T-cell (primary cell): ENCODE data around the gene TJP1. TPM values are rescaled to one million over a fixed set of nuclear protein-coding genes. Genes with fewer than 3 reads are reported as not detected.

Experiments
- ATAC-seq, 4 experiments: fragments of 200-7000 bp in 3 of 4; fragments of 150-1000 bp in 1 of 4; cut with Tn5 transposase; replicated peaks in 1 of 4; 1 replicate in 3 of 4; 2 replicates in 1 of 4; pipeline ENCODE4 v1.10.0; 2021; ENCODE audit warnings: moderate library complexity in 3 of 4, mild to moderate bottlenecking in 2 of 4, moderate number of reproducible peaks in 1 of 4
- CTCF ChIA-PET, 2 donors: fragments of 300-600 bp; sonication (Branson Sonifier 250); formaldehyde crosslinking; loops; one replicate each; lab custom pipeline; 2022; ENCODE audit warnings: antibody characterized with exemption in 2 of 2; lab: Charles Lee
- POLR2A ChIA-PET, 2 donors: fragments of 300-600 bp; sonication (Branson Sonifier 250); formaldehyde crosslinking; loops; one replicate each; lab custom pipeline; 2022; ENCODE audit warnings: antibody characterized with exemption in 2 of 2; lab: Charles Lee
- DNase-seq, 35 experiments: peaks; one replicate each; pipeline versions ENCODE4 v3.0.0 to v3.0.0-alpha.2; 2013 to 2023
- H3K27ac ChIP-seq: one replicate; pipeline ENCODE4 v1.5.1; 2013; ENCODE audit warnings: low read length
- H3K27me3 ChIP-seq, 2 experiments: replicated peaks in 1 of 2; 1 replicate in 1 of 2; 2 replicates in 1 of 2; pipeline versions ENCODE4 v1.6.1 to v1.7.0; 2013; ENCODE audit warnings: low read length in 1 of 2, mixed read lengths in 1 of 2; ENCODE audit not compliant: control insufficient read depth in 2 of 2, insufficient read depth in 2 of 2; ENCODE audit errors: extremely low read depth in 1 of 2
- H3K36me3 ChIP-seq, 2 donors: 1 replicate in 1 of 2; 2 replicates in 1 of 2; pipeline versions ENCODE4 v1.6.1 to v1.7.0; 2013; ENCODE audit warnings: low read length in 1 of 2; ENCODE audit not compliant: control insufficient read depth in 2 of 2, insufficient read depth in 1 of 2; ENCODE audit errors: extremely low read depth in 1 of 2
- H3K4me1 ChIP-seq, 2 experiments: 1 replicate in 1 of 2; 2 replicates in 1 of 2; pipeline versions ENCODE4 v1.6.1 to v1.7.0; 2013; ENCODE audit warnings: low read length in 2 of 2, mixed read lengths in 1 of 2; ENCODE audit not compliant: insufficient read depth in 2 of 2, control insufficient read depth in 1 of 2; ENCODE audit errors: extremely low read depth in 1 of 2
- H3K4me3 ChIP-seq, 2 donors: 1 replicate in 1 of 2; 2 replicates in 1 of 2; pipeline versions ENCODE4 v1.5.1 to v1.7.0; 2013; ENCODE audit warnings: mild to moderate bottlenecking in 2 of 2, low read length in 1 of 2, moderate library complexity in 1 of 2; ENCODE audit not compliant: control insufficient read depth in 1 of 2; ENCODE audit errors: extremely low read depth in 1 of 2
- H3K9me3 ChIP-seq: 2 replicates; pipeline ENCODE4 v1.7.0; 2013
- H3K27ac Mint-ChIP-seq, 2 donors: one replicate each; pipeline ENCODE4 v1.8.0; 2020 to 2021; ENCODE audit warnings: mild to moderate bottlenecking in 2 of 2, mixed read lengths in 2 of 2
- H3K27me3 Mint-ChIP-seq, 2 donors: one replicate each; pipeline ENCODE4 v1.8.0; 2021 to 2022; ENCODE audit warnings: mixed read lengths in 2 of 2
- H3K36me3 Mint-ChIP-seq: one replicate; pipeline ENCODE4 v1.8.0; 2021; ENCODE audit warnings: mixed read lengths
- H3K4me1 Mint-ChIP-seq, 3 donors: one replicate each; pipeline ENCODE4 v1.8.0; 2020 to 2022; ENCODE audit warnings: mixed read lengths in 3 of 3, mild to moderate bottlenecking in 1 of 3
- H3K4me3 Mint-ChIP-seq, 3 donors: one replicate each; pipeline ENCODE4 v1.8.0; 2020 to 2022; ENCODE audit warnings: mild to moderate bottlenecking in 3 of 3, mixed read lengths in 3 of 3, moderate library complexity in 3 of 3
- H3K9me3 Mint-ChIP-seq, 3 donors: one replicate each; pipeline ENCODE4 v1.8.0; 2020 to 2022; ENCODE audit warnings: mixed read lengths in 3 of 3
- WGBS: methylation state at CpG from one replicate; pipeline ENCODE4 v1.1.5; 2013; ENCODE audit warnings: missing lambda C conversion rate; ENCODE audit not compliant: insufficient coverage; 5-methylcytosine and 5-hydroxymethylcytosine counted together
- total RNA-seq, 35 experiments: library from RNA in 6 of 35; stranded (reverse) in 6 of 35; fragments of 120-200 nt in 1 of 35; gene quantifications; one replicate each; pipeline versions ENCODE4 v1.2.1 to v1.2.4 and lab custom pipeline; 2013 to 2026

TJP1 gene
- total RNA-seq, 5 donors from 2014 or later (not counting 1 experiment from before 2014, with no cell fraction given) = 0.41 to 0.73 (median 0.53) TPM; not detected in 2

DNA sequence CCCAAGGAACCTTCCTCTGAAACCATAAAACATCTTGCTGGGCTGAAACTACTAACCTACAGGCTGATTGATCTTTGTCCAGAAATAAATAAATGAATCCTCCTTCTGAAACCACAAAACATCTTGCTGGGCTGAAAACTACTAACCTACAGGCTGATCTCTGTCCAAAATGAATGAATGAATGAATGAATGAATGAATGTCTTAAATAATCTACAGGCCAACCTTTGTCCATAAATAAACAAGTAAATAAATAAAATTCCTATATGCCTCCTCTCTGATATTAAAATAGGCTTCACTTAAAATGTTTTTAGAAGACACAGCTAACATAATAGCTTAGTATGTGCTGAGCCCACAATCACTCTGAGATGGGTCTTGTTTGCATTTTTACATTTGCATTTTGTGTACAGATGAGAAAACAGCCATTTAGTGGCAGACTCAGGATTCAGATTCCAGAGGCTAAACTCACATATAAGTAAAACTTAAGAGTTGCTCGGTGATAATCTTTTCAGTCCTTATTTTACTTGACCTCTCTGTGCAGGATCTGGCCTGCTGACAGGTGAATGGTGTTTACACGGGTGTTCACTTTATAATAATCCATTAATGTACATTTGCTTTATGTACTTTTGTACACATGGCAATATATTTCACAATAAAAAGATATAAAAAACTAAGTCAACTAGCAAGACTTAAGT is 10.4 kb downstream of the TJP1 start:
- no peaks in the 10 kb centered on the region for H3K36me3 Mint-ChIP-seq
- H3K4me3 Mint-ChIP-seq = no peak overlapping the region
- Histone ChIP-seq H3K4me1 (no peaks in the 10 kb centered on the region), H3K27me3 (peaks cover 7 to 24% of the 10 kb centered on the region in 2 experiments), H3K27ac (no peak overlapping the region), H3K4me3 (no peak overlapping the region), H3K36me3 (no peaks in the 10 kb centered on the region), H3K9me3 (no peaks in the 10 kb centered on the region)
- H3K27me3 Mint-ChIP-seq = peaks cover 64 to 74% of the 10 kb centered on the region in 2 donors
- no peaks in the 10 kb centered on the region for H3K4me1 Mint-ChIP-seq
- H3K27ac Mint-ChIP-seq = no peak overlapping the region
- WGBS = no CpG with 5 or more reads among the region's 2 CpGs
- DNase-seq (no peak), ATAC-seq (no peak)
- H3K9me3 Mint-ChIP-seq = peaks cover 0 to 3% (median under 1%) of the 10 kb centered on the region in 3 donors
- POLR2A ChIA-PET = no interaction called here
- CTCF ChIA-PET = no interaction called here

DNA sequence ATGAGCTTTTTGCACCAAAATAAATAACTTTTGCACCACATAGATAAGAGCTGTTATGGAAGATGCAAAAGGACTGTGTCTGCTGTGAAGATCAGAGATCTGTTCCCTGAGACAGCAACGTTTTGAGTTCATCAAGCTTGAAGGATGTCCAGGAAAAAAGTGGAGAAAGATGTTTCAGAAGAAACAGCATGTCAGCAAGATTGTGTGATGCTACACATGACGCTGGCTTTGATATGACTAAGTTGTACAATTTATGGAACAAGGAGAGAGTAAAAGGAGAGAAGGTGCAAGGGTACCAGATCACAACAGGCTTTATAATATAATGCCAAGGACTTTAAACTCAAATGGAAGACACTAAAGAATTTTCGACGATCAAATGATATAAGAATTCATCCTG is 16.6 kb downstream of the TJP1 start:
- H3K27me3 Mint-ChIP-seq = peaks cover 47 to 69% of the 10 kb centered on the region in 2 donors
- H3K4me3 Mint-ChIP-seq = no peak overlapping the region
- no peak for DNase-seq
- ATAC-seq = no peak
- H3K4me1 Mint-ChIP-seq = peaks cover 0 to under 1% (median 0%) of the 10 kb centered on the region in 3 donors
- Histone ChIP-seq H3K27me3 (peaks cover 3 to 8% of the 10 kb centered on the region in 2 experiments), H3K36me3 (no peaks in the 10 kb centered on the region), H3K27ac (no peak overlapping the region), H3K4me3 (no peak overlapping the region), H3K9me3 (no peaks in the 10 kb centered on the region), H3K4me1 (no peaks in the 10 kb centered on the region)
- no peak overlapping the region for H3K27ac Mint-ChIP-seq
- ChIA-PET POLR2A (no interaction called here), CTCF (no interaction called here)
- H3K9me3 Mint-ChIP-seq = peaks cover 0 to 3% (median 0%) of the 10 kb centered on the region in 3 donors
- no peaks in the 10 kb centered on the region for H3K36me3 Mint-ChIP-seq
- 40% methylated on average over 1 of the region's 4 CpGs for WGBS

DNA sequence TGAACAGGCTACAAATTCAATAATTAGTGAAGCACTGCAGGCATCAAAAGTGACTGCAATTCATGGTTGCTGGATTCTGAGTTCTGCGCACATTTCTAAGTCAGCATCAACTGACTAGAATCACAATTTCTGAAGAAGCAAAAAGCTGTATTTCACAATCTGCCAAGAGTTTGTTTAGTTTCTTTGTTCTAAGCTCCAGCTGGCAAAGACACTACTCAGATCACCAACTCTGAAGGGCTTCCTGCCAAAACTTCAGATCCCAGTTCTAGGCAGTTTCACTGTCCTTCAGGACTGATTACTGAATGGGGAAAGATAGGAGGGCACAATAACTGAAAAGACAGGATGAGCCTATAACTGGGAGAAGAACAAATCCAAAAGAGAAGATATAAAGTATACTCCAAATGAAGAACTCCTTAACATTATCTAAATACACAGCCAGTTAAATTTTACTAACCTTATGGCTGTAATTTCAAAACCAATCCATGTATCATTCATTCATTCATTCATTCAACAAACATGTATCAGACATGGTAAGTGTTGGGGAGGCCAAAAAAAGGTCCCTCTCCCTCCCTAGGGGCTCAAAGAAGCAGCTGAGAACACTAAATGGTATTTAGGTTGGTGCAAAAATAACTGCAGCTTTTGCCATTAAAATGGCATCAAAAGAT is 17.1 kb downstream of the TJP1 start:
- DNase-seq (no peak), ATAC-seq (no peak)
- Mint-ChIP-seq H3K4me1 (peaks cover 0 to 5% (median 0%) of the 10 kb centered on the region in 3 donors), H3K9me3 (peaks cover 0 to 3% (median 0%) of the 10 kb centered on the region in 3 donors), H3K27ac (no peak overlapping the region), H3K36me3 (no peaks in the 10 kb centered on the region), H3K4me3 (no peak overlapping the region), H3K27me3 (peaks cover 43 to 68% of the 10 kb centered on the region in 2 donors)
- H3K27me3 ChIP-seq = peaks cover 3 to 4% of the 10 kb centered on the region in 2 experiments
- H3K4me3 ChIP-seq = no peak overlapping the region
- POLR2A ChIA-PET = no interaction called here
- H3K36me3 ChIP-seq = no peaks in the 10 kb centered on the region
- H3K4me1 ChIP-seq = no peaks in the 10 kb centered on the region
- H3K9me3 ChIP-seq = no peaks in the 10 kb centered on the region
- 100% methylated on average over 1 of the region's 1 CpG for WGBS
- CTCF ChIA-PET = no interaction called here
- no peak overlapping the region for H3K27ac ChIP-seq

DNA sequence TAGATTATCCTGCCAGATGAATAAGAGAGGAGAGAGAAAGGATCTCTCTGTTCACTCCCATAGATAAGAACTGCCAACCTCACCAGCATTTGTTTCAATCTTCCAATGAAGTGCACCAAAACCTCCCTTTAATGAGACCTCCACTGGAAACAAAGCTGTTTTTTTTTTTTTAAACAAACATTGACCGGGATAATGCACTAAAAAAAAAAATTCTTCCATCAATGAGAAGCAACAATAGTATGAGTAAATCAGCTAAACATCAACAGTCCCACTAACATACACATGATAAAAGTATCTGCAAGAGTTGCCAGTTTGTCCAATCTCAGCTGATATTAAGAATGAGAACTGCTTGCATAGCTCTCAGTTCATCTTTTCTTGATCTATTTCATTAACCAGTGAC is 19.9 kb downstream of the TJP1 start:
- Histone ChIP-seq H3K4me1 (no peaks in the 10 kb centered on the region), H3K27ac (no peak overlapping the region), H3K4me3 (no peak overlapping the region), H3K9me3 (no peaks in the 10 kb centered on the region), H3K27me3 (peaks cover 0 to 3% of the 10 kb centered on the region in 2 experiments), H3K36me3 (no peaks in the 10 kb centered on the region)
- Mint-ChIP-seq H3K27me3 (peaks cover 37 to 58% of the 10 kb centered on the region in 2 donors), H3K4me1 (peaks cover 0 to 5% (median 0%) of the 10 kb centered on the region in 3 donors), H3K9me3 (peaks cover 0 to 3% (median 0%) of the 10 kb centered on the region in 3 donors), H3K27ac (no peak overlapping the region), H3K4me3 (no peak overlapping the region), H3K36me3 (no peaks in the 10 kb centered on the region)
- ChIA-PET POLR2A (no interaction called here), CTCF (no interaction called here)
- ATAC-seq = no peak
- DNase-seq = no peak
- WGBS = no CpG with 5 or more reads among the region's 1 CpG

DNA sequence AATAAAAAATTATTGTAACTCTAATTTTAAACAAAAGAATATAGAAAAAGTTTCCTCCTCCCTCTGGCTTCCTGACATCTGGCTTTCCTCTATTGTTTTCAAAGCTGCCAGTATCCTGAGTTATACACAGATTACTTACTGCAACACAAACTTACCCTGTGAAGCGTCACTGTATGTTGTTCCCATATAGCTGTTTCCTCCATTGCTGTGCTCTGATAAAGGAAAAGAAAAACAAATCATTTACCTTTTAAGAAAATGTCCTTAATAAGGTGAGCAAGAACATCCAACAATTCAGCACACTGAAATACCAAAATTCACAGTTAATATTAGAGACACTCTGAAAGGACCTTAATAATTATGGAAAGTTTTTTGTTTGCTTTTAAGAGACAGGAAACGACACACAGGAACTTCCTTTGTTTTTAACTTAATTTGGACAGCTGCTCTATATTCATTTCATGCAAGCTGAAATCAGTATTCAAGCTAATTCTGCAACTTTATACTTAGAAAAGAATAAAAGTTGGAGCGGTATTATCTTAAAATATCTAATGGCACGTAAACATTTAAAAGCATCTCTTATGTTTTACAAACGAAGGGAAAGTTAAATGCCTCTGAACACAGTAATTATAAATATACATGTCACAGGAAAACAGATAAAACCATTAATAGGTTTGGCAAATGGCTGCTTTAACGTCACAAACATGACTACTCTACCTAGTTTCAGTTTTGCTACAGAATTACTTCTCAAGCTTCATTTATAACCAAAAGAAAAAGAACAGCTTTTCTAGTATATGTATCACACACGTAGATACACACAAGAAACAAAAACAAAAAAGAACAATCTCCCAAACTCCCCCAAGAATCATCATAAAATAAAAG is 21.5 kb downstream of the TJP1 start:
- peaks cover 0 to 5% (median 0%) of the 10 kb centered on the region in 3 donors for H3K4me1 Mint-ChIP-seq
- H3K36me3 Mint-ChIP-seq = no peaks in the 10 kb centered on the region
- POLR2A ChIA-PET = no interaction called here
- Histone ChIP-seq H3K4me1 (no peaks in the 10 kb centered on the region), H3K4me3 (no peak overlapping the region), H3K27ac (no peak overlapping the region), H3K27me3 (no peaks in the 10 kb centered on the region), H3K36me3 (no peaks in the 10 kb centered on the region), H3K9me3 (no peaks in the 10 kb centered on the region)
- ATAC-seq = no peak
- DNase-seq = no peak
- 33% methylated on average over 1 of the region's 7 CpGs for WGBS
- peaks cover 29 to 52% of the 10 kb centered on the region in 2 donors for H3K27me3 Mint-ChIP-seq
- CTCF ChIA-PET = no interaction called here
- H3K4me3 Mint-ChIP-seq = no peak overlapping the region
- H3K9me3 Mint-ChIP-seq = peaks cover 0 to 1% (median 0%) of the 10 kb centered on the region in 3 donors
- no peak overlapping the region for H3K27ac Mint-ChIP-seq

DNA sequence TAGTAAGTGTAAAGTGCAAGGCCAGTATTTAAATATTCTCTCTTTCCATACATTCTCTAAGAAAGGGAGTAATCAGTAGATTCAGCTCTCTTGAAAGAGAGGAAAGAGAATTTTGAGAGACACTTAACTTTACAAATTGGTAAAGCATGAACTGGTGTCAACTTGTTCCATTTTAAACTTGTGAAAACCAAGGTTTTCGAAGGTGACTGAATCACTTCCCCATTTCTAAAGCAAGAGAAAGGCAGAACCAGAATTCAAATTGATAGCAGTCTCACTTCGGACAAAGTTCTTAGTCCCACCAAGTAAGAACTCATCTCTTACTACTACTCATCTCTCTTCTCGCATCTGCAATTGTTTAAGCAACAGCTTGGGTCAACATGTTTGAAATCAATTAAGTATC is 22.4 kb downstream of the TJP1 start:
- POLR2A ChIA-PET = no interaction called here
- WGBS = no CpG with 5 or more reads among the region's 3 CpGs

More for the DNA sequence above, 22.4 kb downstream of the TJP1 start:
- H3K36me3 Mint-ChIP-seq = no peaks in the 10 kb centered on the region
- H3K27me3 ChIP-seq = peaks cover 0 to 3% of the 10 kb centered on the region in 2 experiments
- H3K4me3 Mint-ChIP-seq = no peak overlapping the region
- H3K27ac ChIP-seq = no peak overlapping the region
- no peaks in the 10 kb centered on the region for H3K9me3 ChIP-seq
- H3K27ac Mint-ChIP-seq = no peak overlapping the region
- DNase-seq = no peak
- no peaks in the 10 kb centered on the region for H3K4me1 ChIP-seq
- no peaks in the 10 kb centered on the region for H3K36me3 ChIP-seq
- peaks cover 0 to 5% (median 0%) of the 10 kb centered on the region in 3 donors for H3K4me1 Mint-ChIP-seq
- CTCF ChIA-PET = interaction anchor here in 1 of 2 donors (0.6 kb wide), 1 partner anchor 33 kb away, joined by 3 read pairs; no protein-coding TSS in a partner anchor
- no peak for ATAC-seq
- H3K4me3 ChIP-seq = no peak overlapping the region
- peaks cover 27 to 49% of the 10 kb centered on the region in 2 donors for H3K27me3 Mint-ChIP-seq
- peaks cover 0 to 3% (median 0%) of the 10 kb centered on the region in 3 donors for H3K9me3 Mint-ChIP-seq
